Measurements from ENCODE around the gene SET. TPM values are rescaled to one million over a fixed set of nuclear protein-coding genes. Genes with fewer than 3 reads are reported as not detected.

The SET gene
- polyA plus RNA-seq, 1 of the 3 experiments (the other 2 are of a cell fraction), result 64.6 TPM

DNA sequence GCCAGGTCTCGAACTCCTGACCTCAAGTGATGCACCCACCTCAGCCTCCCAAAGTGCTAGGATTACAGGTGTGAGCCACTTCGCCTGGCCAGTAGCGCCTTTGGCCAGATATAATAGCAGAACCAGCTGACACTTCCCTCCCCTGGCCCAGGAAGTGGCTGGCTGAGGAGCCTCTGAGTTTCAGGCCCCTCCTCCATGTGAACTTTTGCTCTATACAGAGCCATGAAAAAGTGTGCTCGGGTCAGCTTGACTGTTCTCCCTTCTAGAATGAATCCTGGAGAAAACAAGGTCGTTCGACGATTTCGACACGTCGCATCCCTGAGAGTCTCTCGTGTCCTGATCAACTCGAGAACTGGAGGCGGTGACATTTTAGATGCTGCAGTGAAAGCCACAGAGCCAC, 43.6 kb downstream of the SET start:
- WGBS (ENCODE audit: low lambda C conversion rate), result 97% methylated on average over 13 of the region's 13 CpGs
- no peak for TF ChIP-seq TAF1 (IDR thresholded peaks at IDR 0.05; ENCODE audit: borderline replicate concordance, low read depth, low read length)
- TF ChIP-seq SMC3 (IDR thresholded peaks at IDR 0.05; ENCODE audit: low read depth, low read length), result no peak
- no peak for TF ChIP-seq TCF12 (IDR thresholded peaks at IDR 0.05)
- TF ChIP-seq EZH2phosphoT487 (IDR thresholded peaks at IDR 0.05; ENCODE audit: borderline replicate concordance, low read depth), result no peak
- TF ChIP-seq RXRA (IDR thresholded peaks at IDR 0.05; ENCODE audit: borderline replicate concordance, low read depth), result no peak
- TF ChIP-seq ZBTB33 (IDR thresholded peaks at IDR 0.05; ENCODE audit: borderline replicate concordance, low read depth), result no peak

GRCh38 chr9:128733256-128733655, 44.2 kb downstream of the SET start:
- 41% methylated on average over 9 of the region's 9 CpGs for WGBS (ENCODE audit: low lambda C conversion rate)
- Histone ChIP-seq H3K4me2 (no peak overlapping the region), H3K9me3 (no peaks in the 10 kb centered on the region), H3K27me3 (ENCODE audit: insufficient read depth) (no peaks in the 10 kb centered on the region), H3K36me3 (replicated peaks in 1 of 2; ENCODE audit: control insufficient read depth in 1 of 2, insufficient read depth in 2 of 2, low read length in 1 of 2) (peaks cover 2 to 4% of the 10 kb centered on the region in 2 experiments), H3K79me2 (ENCODE audit: insufficient read depth) (no peaks in the 10 kb centered on the region), H2AFZ (ENCODE audit: low read depth) (peak overlapping the region; percentile 84), H4K20me1 (ENCODE audit: insufficient read depth) (no peaks in the 10 kb centered on the region), H3F3A (replicated peaks; ENCODE audit: insufficient read depth) (peaks cover 4% of the 10 kb centered on the region), H3K9me2 (no peaks in the 10 kb centered on the region), H3K4me3 (ENCODE audit: low read depth in 2 of 2, low read length in 1 of 2) (peak overlapping the region in 1 of 2 experiments; percentile 47; a peak in 1 of 4 replicates), H3K9ac (no peak overlapping the region), H3K27ac (ENCODE audit: low read depth in 2 of 2, low read length in 1 of 2) (peak overlapping the region in 1 of 2 experiments; percentile 37; a peak in 1 of 4 replicates), H3K4me1 (ENCODE audit: control insufficient read depth in 1 of 2, insufficient read depth in 2 of 2, low read depth in 1 of 2, low read length in 1 of 2) (peaks cover 0 to 32% of the 10 kb centered on the region in 2 experiments; a peak in 1 of 4 replicates)
- TF ChIP-seq YY1 (IDR thresholded peaks at IDR 0.05; ENCODE audit: low read depth) (peak; percentile 83; the same call in 1 of the 2 replicates), RAD21 (IDR thresholded peaks at IDR 0.05; ENCODE audit: low read length) (peak; percentile 65), MXI1 (IDR thresholded peaks at IDR 0.05; ENCODE audit: low read depth, low read length) (peak; percentile 48; the same call in 1 of the 2 replicates), SMC3 (IDR thresholded peaks at IDR 0.05; ENCODE audit: low read depth, low read length) (peak; percentile 33), GABPA (IDR thresholded peaks at IDR 0.05; ENCODE audit: low read depth) (no peak), CTCF (IDR thresholded peaks at IDR 0.05) (peak; percentile 68)
- ChIA-PET CTCF (interaction anchor here (0.6 to 3.3 kb wide), 20 partner anchors 9 to 204 kb away, joined by 3 to 28 read pairs (median 5); partner anchors contain the start of genes ENDOG, PKN3, SPOUT1 and ZDHHC12), POLR2A (interaction anchor here (0.6 kb wide), 3 partner anchors 37 to 251 kb away, joined by 3 to 5 read pairs (median 4); partner anchors contain the start of gene SPOUT1)
- DNase-seq, result peak; percentile 82

More for the DNA sequence above, 43.6 kb downstream of the SET start:
- H4K20me1 ChIP-seq (ENCODE audit: insufficient read depth), result no peaks in the 10 kb centered on the region
- no peak overlapping the region for H3K4me3 ChIP-seq (ENCODE audit: low read depth in 2 of 2, low read length in 1 of 2)
- ChIA-PET POLR2A (interaction anchor here (0.6 kb wide), 1 partner anchor 251 kb away, joined by 5 read pairs; no protein-coding TSS in a partner anchor), CTCF (interaction anchor here (0.6 to 3.3 kb wide), 19 partner anchors 8 to 205 kb away, joined by 3 to 28 read pairs (median 5); partner anchors contain the start of genes ENDOG, PKN3, SPOUT1 and ZDHHC12)
- H3K27ac ChIP-seq (ENCODE audit: low read depth in 2 of 2, low read length in 1 of 2), result no peak overlapping the region
- no peaks in the 10 kb centered on the region for H3K9me3 ChIP-seq
- no peaks in the 10 kb centered on the region for H3K9me2 ChIP-seq
- H3F3A ChIP-seq (replicated peaks; ENCODE audit: insufficient read depth), result peaks cover 4% of the 10 kb centered on the region
- peaks cover 0 to 35% of the 10 kb centered on the region in 2 experiments; a peak in 1 of 4 replicates for H3K4me1 ChIP-seq (ENCODE audit: control insufficient read depth in 1 of 2, insufficient read depth in 2 of 2, low read depth in 1 of 2, low read length in 1 of 2)
- H3K4me2 ChIP-seq, result no peak overlapping the region
- no peak overlapping the region for H2AFZ ChIP-seq (ENCODE audit: low read depth)
- peaks cover 2 to 4% of the 10 kb centered on the region in 2 experiments for H3K36me3 ChIP-seq (replicated peaks in 1 of 2; ENCODE audit: control insufficient read depth in 1 of 2, insufficient read depth in 2 of 2, low read length in 1 of 2)
- H3K79me2 ChIP-seq (ENCODE audit: insufficient read depth), result no peaks in the 10 kb centered on the region
- H3K9ac ChIP-seq, result no peak overlapping the region
- no peaks in the 10 kb centered on the region for H3K27me3 ChIP-seq (ENCODE audit: insufficient read depth)
- DNase-seq, result no peak

Measured in SK-N-SH (cell line).